AG04449 (cell line): ENCODE measurements around the gene PRLR.

Experiments
- CTCF ChIA-PET: fragments of 350-600 bp; formaldehyde crosslinking; extraction: SDS; loops from one replicate; lab custom pipeline; 2021; ENCODE audit warnings: antibody characterized with exemption; lab: Yijun Ruan, JAX
- POLR2A ChIA-PET: fragments of 400-600, 350-600 bp; formaldehyde crosslinking; extraction: SDS; loops from one replicate; lab custom pipeline; 2020; ENCODE audit warnings: antibody characterized with exemption, inconsistent platforms; lab: Yijun Ruan, JAX
- DNase-seq: peaks from one replicate; pipeline ENCODE4 v3.0.0-alpha.2; 2010; ENCODE audit warnings: low read depth, low spot score
- H3K4me3 ChIP-seq: 2 replicates; pipeline ENCODE4 v1.5.1; 2011; ENCODE audit warnings: low read depth, mild to moderate bottlenecking, control low read depth, low read length
- CTCF ChIP-seq: IDR thresholded peaks from one replicate; pipeline ENCODE4 v1.5.1; 2011; ENCODE audit warnings: mild to moderate bottlenecking, moderate library complexity, low read length, control low read depth, inconsistent platforms; ENCODE audit not compliant: insufficient read depth; ENCODE audit errors: missing control alignments

Gene PRLR

GRCh38 chr5:35172533-35172932 is 57.8 kb downstream of the PRLR start:
- no peak overlapping the region for H3K4me3 ChIP-seq
- CTCF ChIA-PET = no interaction called here
- TF ChIP-seq CTCF = no peak
- no peak for DNase-seq
- POLR2A ChIA-PET = no interaction called here

GRCh38 chr5:35171991-35172390 is 58.3 kb downstream of the PRLR start:
- POLR2A ChIA-PET = no interaction called here
- TF ChIP-seq CTCF = no peak
- no peak overlapping the region for H3K4me3 ChIP-seq
- CTCF ChIA-PET = no interaction called here
- DNase-seq = no peak

GRCh38 chr5:35171078-35171477 is 59.2 kb downstream of the PRLR start:
- no peak for TF ChIP-seq CTCF
- POLR2A ChIA-PET = no interaction called here
- no peak for DNase-seq
- CTCF ChIA-PET = no interaction called here
- no peak overlapping the region for H3K4me3 ChIP-seq

- CTCF ChIA-PET = interaction anchor here (0.7 to 1.7 kb wide), 4 partner anchors 12 to 27 kb away, joined by 3 to 6 read pairs (median 3); no protein-coding TSS in a partner anchor
- TF ChIP-seq CTCF = no peak
- DNase-seq = no peak
- no peak overlapping the region for H3K4me3 ChIP-seq
- POLR2A ChIA-PET = no interaction called here
Measured at GRCh38 chr5:35166043-35166442, 64.2 kb downstream of the PRLR start.

GRCh38 chr5:35164860-35165542 is 65.3 kb downstream of the PRLR start:
- DNase-seq = no peak
- TF ChIP-seq CTCF = no peak
- ChIA-PET CTCF (interaction anchor here (1.2 to 1.6 kb wide), 2 partner anchors 13 to 16 kb away, joined by 3 read pairs; no protein-coding TSS in a partner anchor), POLR2A (no interaction called here)
- no peak overlapping the region for H3K4me3 ChIP-seq

GRCh38 chr5:35163710-35164033 is 66.6 kb downstream of the PRLR start:
- DNase-seq = no peak
- TF ChIP-seq CTCF = no peak
- CTCF ChIA-PET = no interaction called here
- H3K4me3 ChIP-seq = no peak overlapping the region
- POLR2A ChIA-PET = no interaction called here
